ENCODE results near the gene CCR7. TPM values are rescaled to one million over a fixed set of nuclear protein-coding genes. Genes with fewer than 3 reads are reported as not detected.

The CCR7 gene
- total RNA-seq, 1 experiment from 2014 or later, result 0.30 TPM

GRCh38 chr17:40556198-40556661 is 9.0 kb downstream of the CCR7 start:
- Histone ChIP-seq H3K9me3 (ENCODE audit: low read depth, low read length, poor library complexity, severe bottlenecking) (no peaks in the 10 kb centered on the region), H3K27me3 (replicated peaks; ENCODE audit: insufficient read depth, low read depth, low read length, poor library complexity) (no peaks in the 10 kb centered on the region), H3K4me3 (ENCODE audit: low read depth, low read length, poor library complexity, severe bottlenecking) (no peak overlapping the region), H3K27ac (ENCODE audit: low read depth, low read length, poor library complexity, severe bottlenecking) (no peak overlapping the region), H3K36me3 (ENCODE audit: insufficient read depth, low read length, poor library complexity, severe bottlenecking) (no peaks in the 10 kb centered on the region), H3K4me1 (ENCODE audit: insufficient read depth, low read length, poor library complexity, severe bottlenecking) (peaks cover 8% of the 10 kb centered on the region)
- no peak for TF ChIP-seq EZH2 (IDR thresholded peaks at IDR 0.05; ENCODE audit: borderline replicate concordance, low read depth, low read length, poor library complexity, severe bottlenecking)
- no peak for TF ChIP-seq CTCF (conservative IDR thresholded peaks at IDR 0.05; ENCODE audit: low read depth, low read length)
- no TSS peak for BruUV-seq (replicated peaks)
- no peak for DNase-seq (ENCODE audit: low spot score)
- ChIA-PET POLR2A (ENCODE audit: low non-redundant PET) (no interaction called here), CTCF (no interaction called here)
- intact Hi-C loops (cut with micrococcal nuclease; ENCODE audit: unreplicated experiment), result no loop called here

GRCh38 chr17:40555296-40556190 is 9.7 kb downstream of the CCR7 start:
- ChIA-PET POLR2A (ENCODE audit: low non-redundant PET) (no interaction called here), CTCF (no interaction called here)
- BruUV-seq (replicated peaks), result no TSS peak
- H3K4me1 ChIP-seq (ENCODE audit: insufficient read depth, low read length, poor library complexity, severe bottlenecking), result peaks cover 8% of the 10 kb centered on the region
- no peaks in the 10 kb centered on the region for H3K27me3 ChIP-seq (replicated peaks; ENCODE audit: insufficient read depth, low read depth, low read length, poor library complexity)
- no peak overlapping the region for H3K4me3 ChIP-seq (ENCODE audit: low read depth, low read length, poor library complexity, severe bottlenecking)
- H3K9me3 ChIP-seq (ENCODE audit: low read depth, low read length, poor library complexity, severe bottlenecking), result no peaks in the 10 kb centered on the region
- intact Hi-C loops (cut with micrococcal nuclease; ENCODE audit: unreplicated experiment), result no loop called here
- DNase-seq (ENCODE audit: low spot score), result no peak
- H3K27ac ChIP-seq (ENCODE audit: low read depth, low read length, poor library complexity, severe bottlenecking), result no peak overlapping the region
- TF ChIP-seq EZH2 (IDR thresholded peaks at IDR 0.05; ENCODE audit: borderline replicate concordance, low read depth, low read length, poor library complexity, severe bottlenecking), result no peak
- no peak for TF ChIP-seq CTCF (conservative IDR thresholded peaks at IDR 0.05; ENCODE audit: low read depth, low read length)
- no peaks in the 10 kb centered on the region for H3K36me3 ChIP-seq (ENCODE audit: insufficient read depth, low read length, poor library complexity, severe bottlenecking)

GRCh38 chr17:40554646-40555295 is 10.5 kb downstream of the CCR7 start:
- POLR2A ChIA-PET (ENCODE audit: low non-redundant PET), result no interaction called here
- CTCF ChIA-PET, result no interaction called here
- intact Hi-C loops (cut with micrococcal nuclease; ENCODE audit: unreplicated experiment), result no loop called here

More at GRCh38 chr17:40554646-40555295, 10.5 kb downstream of the CCR7 start:
- Histone ChIP-seq H3K9me3 (ENCODE audit: low read depth, low read length, poor library complexity, severe bottlenecking) (no peaks in the 10 kb centered on the region), H3K4me1 (ENCODE audit: insufficient read depth, low read length, poor library complexity, severe bottlenecking) (peaks cover 2% of the 10 kb centered on the region), H3K27ac (ENCODE audit: low read depth, low read length, poor library complexity, severe bottlenecking) (no peak overlapping the region), H3K36me3 (ENCODE audit: insufficient read depth, low read length, poor library complexity, severe bottlenecking) (no peaks in the 10 kb centered on the region), H3K4me3 (ENCODE audit: low read depth, low read length, poor library complexity, severe bottlenecking) (no peak overlapping the region), H3K27me3 (replicated peaks; ENCODE audit: insufficient read depth, low read depth, low read length, poor library complexity) (no peaks in the 10 kb centered on the region)
- DNase-seq (ENCODE audit: low spot score), result no peak
- BruUV-seq (replicated peaks), result no TSS peak
- TF ChIP-seq EZH2 (IDR thresholded peaks at IDR 0.05; ENCODE audit: borderline replicate concordance, low read depth, low read length, poor library complexity, severe bottlenecking), result no peak
- TF ChIP-seq CTCF (conservative IDR thresholded peaks at IDR 0.05; ENCODE audit: low read depth, low read length), result no peak
